ENCODE results near the gene TPI1.

DNA sequence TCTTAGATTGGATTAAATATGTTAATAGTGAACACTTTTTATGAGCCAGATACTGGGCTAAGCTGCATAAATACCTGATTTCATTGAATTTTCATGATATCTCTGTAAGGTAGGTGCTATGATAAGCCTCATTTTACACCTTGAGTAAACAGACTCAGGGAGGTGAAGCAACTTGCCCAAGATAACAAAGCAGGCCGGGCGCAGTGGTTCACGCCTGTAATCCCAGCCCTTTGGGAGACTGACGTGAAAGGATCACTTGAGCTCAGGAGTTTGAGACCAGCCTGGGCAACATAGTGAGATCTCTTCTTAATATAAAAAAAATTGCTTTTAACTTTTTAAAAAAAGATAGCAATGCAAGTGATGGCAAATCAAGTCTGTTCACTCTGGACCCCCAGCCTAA, 25.3 kb upstream of the TPI1 start:
- TF ChIP-seq, protein P1, sequence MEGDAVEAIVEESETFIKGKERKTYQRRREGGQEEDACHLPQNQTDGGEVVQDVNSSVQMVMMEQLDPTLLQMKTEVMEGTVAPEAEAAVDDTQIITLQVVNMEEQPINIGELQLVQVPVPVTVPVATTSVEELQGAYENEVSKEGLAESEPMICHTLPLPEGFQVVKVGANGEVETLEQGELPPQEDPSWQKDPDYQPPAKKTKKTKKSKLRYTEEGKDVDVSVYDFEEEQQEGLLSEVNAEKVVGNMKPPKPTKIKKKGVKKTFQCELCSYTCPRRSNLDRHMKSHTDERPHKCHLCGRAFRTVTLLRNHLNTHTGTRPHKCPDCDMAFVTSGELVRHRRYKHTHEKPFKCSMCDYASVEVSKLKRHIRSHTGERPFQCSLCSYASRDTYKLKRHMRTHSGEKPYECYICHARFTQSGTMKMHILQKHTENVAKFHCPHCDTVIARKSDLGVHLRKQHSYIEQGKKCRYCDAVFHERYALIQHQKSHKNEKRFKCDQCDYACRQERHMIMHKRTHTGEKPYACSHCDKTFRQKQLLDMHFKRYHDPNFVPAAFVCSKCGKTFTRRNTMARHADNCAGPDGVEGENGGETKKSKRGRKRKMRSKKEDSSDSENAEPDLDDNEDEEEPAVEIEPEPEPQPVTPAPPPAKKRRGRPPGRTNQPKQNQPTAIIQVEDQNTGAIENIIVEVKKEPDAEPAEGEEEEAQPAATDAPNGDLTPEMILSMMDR (IDR thresholded peaks at IDR 0.05): no peak
- TF ChIP-seq POLR2A (IDR thresholded peaks at IDR 0.05): no peak

All from thyroid gland (tissue), 4 donors.